GM21381 (cell line): ENCODE measurements around the gene TTC8.
"Not testable (repeated sequence)": the region's sequence is repeated elsewhere in the genome, so short reads cannot be mapped to it uniquely, and the experiment has no call there.

Experiments
- ATAC-seq: cut with Tn5 transposase; IDR thresholded peaks from one replicate; pipeline ENCODE4 v1.9.1; 2021; ENCODE audit warnings: mild to moderate bottlenecking, moderate library complexity; ENCODE audit not compliant: unreplicated experiment

TTC8 gene

DNA sequence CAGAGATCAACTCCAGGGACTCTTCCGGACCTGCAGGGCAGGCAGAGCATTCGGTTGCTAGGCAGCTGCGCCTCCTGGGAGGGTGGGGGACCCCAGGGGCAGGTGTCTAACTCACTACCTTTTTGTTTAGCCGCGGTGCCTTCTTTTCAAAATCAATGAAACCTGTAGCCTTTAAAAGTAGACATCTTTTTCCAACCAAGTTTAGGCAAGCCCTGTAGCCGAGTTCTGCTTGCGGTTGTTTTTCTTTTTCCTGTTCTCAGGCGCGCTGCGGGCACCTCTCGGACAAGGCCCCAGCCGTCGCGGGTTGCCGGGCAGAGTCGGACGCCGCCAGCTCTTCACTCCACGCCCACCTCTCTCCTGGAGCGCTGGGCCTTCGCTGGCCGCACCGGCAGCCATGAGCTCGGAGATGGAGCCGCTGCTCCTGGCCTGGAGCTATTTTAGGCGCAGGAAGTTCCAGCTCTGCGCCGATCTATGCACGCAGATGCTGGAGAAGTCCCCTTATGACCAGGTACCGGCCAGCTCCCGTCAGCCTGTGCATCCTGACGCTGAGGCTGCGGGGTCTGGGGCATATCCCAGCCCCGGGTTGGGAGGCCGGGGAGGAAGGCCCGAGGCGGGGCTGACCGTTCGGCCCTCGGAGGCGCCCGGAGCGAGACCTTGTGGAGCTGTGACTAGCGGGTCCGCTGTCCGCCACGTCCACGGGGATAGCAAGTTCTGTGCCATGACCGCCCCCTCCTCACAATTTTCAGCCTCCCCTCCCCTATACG is at the start of gene TTC8:
TTC8 (plus strand) TSS at position 338 of the 764 bp plus-strand sequence; CDS start at position 395, 57 bp downstream.
- ATAC-seq, result peak; percentile 99

DNA sequence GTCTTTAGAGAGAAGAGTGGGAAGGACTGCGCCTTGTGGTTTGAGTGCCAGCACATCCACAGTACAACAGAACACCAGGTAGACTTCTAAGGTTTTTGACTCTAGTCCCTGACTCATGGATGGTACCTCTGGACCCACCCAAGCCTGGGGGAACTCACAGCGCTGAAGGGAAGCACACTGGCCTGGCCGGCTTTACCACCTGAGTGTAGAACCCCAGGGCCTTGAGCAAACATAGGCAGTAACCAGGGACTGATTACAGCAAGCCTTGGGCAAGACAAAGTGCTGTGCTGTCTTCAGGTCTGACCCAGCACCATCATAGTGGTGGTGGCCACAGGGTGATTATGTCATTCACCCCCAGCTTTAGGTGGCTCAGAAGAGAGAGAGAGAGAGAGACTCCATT is 48.9 kb upstream of the TTC8 start:
- no peak for ATAC-seq

DNA sequence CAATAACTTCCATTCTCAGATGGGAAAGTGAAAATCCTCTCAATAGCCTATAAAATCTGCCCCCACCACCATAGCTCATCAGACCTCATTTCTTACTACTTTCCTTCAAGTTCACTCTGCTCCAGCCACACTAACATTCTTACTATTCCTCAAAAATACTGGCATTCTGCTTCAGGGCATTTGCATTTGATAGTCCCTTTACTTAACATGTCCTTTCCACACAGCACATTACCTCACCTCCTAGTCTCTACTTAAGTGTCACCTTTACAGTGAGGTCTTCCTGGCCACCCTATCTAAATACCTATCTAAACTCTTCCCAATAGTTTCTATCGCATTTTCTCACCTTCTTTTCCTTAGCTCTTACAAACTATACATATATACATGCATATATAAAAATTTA is 38.5 kb upstream of the TTC8 start:
- ATAC-seq, result no peak

GRCh38 chr14:88786715-88787114 is 37.7 kb upstream of the TTC8 start:
- ATAC-seq, result no peak

DNA sequence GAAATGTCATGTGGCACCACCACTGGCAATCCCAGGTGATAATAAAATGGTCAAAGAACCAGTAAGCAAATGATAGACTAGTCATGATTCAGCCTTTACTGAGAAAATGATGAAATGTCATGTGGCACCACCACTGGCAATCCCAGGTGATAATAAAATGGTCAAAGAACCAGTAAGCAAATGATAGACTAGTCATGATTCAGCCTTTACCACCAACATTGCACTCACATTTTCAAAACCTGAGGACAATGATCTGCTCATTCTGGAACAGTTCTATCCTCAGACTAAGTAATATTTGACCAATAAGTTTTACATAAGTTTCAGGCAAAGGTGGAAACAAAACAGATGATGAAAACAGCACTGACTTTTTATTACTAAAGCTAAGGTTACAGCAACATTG is 34.9 kb upstream of the TTC8 start:
- ATAC-seq, result not testable (repeated sequence)

DNA sequence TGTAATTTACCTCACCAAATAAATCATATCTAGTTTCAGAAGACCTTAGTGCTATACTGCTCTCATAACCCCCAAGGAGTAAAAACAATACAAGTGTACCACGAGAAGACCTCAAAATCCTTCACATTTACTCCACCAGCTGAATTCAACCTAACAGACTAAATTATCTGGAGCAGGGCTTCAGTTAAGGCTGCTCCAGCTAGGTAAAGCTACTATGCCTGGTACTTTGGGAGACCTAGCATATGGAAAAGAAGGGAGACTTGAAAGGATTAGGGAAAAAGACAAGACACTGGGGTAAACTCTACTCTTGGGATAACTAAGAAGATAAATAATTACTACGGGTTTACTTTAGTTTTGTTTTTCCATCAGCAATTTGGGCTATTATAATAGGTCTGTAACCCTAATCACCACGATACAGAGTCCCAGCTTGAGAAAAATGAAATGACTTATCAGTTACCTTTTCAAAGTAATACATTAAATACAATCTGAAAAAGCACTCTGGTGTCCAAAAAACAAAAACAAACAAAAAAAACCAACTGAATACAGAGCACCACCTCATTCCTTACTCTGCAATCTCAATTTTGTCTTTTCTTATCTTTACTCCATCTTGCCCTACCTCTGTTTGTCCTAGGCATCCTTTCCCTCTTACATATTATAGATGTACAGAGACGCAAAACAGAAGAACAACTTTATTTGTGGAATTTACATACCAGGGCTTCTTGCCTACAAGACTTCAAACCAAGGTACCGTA is 33.8 kb upstream of the TTC8 start:
- ATAC-seq, result no peak

GRCh38 chr14:88791252-88791621 is 33.2 kb upstream of the TTC8 start:
- no peak for ATAC-seq

- ATAC-seq, result no peak
Measured at GRCh38 chr14:88791629-88792472, 32.6 kb upstream of the TTC8 start.

DNA sequence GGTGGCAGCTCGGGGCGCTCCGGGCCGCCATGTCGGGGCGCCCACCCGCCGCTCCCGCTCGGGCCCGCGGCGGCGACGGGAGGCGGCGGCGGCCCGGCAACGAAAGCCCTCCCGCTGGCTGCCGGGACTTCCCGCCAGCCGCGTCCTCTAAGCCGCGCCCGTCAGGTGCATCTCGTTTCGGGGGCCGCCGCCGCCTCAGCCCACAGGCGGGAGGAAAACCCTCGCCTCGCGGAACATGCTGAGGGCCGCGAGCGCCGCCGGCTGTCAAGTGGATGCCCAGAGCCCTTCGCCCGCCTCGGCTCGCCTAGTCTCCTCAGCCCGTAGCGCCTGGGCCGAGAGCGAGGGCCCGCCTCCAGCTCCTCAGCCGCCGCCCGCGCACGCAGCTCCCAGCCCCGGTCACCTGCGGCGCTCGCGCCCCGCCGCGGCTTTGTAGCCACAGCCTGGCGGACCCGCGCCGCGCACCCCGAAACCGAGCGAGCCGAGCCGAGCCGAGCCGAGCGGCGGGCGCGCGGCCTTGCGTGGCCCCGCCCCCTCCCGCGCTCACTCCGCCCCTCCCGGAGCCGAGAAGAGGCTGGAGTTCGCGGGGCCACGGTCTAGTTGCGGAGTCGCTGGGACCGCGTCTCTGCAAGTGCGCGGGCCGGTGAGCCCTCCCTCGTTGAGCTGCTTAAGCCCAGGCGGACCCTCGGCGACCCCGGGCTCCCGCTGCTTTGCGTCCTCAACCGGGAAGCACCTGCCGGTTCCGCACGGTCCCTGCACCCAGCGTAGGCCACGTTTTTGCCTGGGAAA is 31.8 kb upstream of the TTC8 start, which contains the start of gene EML5:
EML5 (minus strand) TSS at position 481 of the 786 bp plus-strand sequence; CDS start at position 31, 450 bp downstream.
- ATAC-seq, result peak; percentile 88

DNA sequence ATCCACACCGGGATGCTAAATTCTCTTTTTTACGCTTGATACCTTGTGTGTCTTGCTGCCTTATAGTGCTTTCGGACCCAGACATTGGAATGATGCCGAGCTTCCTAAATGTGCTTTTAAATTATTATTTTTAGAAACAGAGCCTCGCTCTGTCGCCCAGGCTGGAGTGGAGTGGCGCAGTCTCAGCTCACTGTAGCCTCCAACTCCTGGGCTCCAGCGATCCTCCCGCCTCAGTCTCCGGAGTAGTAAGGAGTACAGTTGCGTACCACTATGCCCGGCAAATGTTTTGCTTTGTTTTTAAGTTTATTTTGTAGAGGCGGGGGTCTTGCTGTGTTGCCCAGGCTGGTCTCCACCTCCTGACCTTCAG is 31.2 kb upstream of the TTC8 start:
- ATAC-seq, result no peak

- ATAC-seq, result no peak
Measured at GRCh38 chr14:88798156-88798555, 26.3 kb upstream of the TTC8 start.

GRCh38 chr14:88799522-88799921 is 24.9 kb upstream of the TTC8 start:
- ATAC-seq, result no peak

GRCh38 chr14:88802596-88802995 is 21.9 kb upstream of the TTC8 start:
- no peak for ATAC-seq

GRCh38 chr14:88804035-88804434 is 20.4 kb upstream of the TTC8 start:
- ATAC-seq, result no peak

DNA sequence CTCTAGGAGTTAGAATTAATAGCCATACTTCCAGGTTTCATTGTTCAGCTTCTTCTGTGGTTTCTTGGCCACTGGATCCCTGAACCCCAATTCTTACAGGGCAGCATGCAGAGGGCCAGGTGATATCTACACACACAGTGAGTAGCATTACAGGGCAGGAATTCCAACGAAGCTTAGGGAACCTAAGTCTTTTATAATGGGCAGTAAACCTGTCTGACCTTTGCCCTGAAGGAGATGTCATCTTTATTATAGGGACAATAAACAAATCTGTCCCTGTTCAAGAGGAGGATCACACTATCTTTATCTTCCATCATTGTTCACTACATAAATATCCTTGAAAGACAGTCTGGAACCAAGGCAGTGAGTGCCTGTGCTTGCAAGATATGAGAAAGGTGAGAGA is 20.0 kb upstream of the TTC8 start:
- ATAC-seq, result no peak

DNA sequence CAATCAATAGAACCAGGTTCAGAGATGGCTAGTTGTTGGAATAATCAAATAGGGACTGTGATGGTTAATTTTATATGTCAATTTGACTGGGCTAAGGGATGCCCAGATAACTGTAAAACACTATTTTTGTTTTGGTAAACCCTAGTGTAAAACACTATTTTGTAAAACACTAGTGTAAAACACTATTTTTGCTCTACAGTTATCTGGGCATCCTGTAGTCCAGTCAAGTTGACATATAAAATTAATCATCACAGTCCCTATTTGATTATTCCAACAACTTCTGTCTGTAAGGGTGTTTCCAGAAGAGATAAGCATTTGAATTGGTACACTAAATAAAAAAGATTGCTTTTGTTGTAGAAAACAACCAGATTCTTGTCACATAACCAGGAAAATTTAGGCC is 16.1 kb upstream of the TTC8 start:
- ATAC-seq, result no peak

DNA sequence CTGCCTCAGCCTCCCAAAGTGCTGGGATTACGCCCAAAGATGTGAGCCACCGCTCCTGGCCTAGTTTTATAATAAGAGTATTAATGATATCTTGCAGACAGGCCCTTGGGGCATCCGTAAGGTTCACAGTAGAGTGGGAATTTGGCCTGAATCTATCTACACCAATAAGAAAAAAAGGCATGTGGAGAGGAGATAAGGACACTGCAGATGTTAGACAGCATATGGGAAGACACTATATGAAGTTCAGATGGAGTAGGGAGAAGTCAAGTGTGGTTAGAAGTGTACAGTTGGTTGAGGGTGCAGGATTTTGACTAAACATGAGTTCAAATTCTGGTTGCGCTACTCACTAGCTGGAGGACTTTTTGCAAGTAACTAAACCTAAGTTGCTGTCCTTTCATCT is 8.5 kb upstream of the TTC8 start:
- ATAC-seq, result no peak

DNA sequence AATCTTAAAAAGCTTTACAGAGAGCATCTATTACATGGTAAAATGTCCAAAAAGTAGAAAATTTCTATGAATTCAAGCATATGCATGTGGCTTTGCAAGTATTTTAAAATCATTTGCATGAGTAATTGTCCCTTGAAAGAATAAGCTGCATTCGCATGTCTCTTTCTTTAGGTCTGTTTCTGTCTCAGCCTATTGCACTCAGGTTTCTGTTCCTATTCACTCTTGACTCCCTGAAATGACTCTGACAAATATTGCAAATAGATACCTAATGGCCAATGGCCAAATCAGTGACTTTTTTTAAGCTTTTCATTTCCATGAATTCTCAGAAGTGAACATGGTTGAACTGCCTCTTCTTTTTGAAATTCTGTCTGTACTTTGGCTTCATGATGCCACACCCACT is 6.4 kb upstream of the TTC8 start:
- ATAC-seq, result no peak

DNA sequence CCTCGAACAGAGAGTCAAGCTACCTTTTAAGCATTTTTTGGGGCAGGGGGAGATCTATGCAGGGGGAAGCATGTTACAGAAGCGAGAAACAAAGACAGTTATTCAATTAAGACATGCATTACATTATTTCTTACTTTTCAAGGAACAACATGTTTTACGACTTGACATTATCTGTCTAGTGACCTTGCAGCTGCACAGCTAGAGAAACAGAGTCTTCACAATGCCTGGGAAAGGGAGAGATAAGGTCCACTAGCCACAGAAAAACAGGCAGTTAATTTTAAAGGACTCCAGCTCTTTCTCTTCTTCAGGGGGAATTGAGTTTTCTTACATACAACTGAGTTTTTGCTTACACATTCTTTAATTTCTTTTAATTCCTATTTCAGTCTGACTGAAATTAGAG is 4.8 kb upstream of the TTC8 start:
- ATAC-seq, result not testable (repeated sequence)

- no peak for ATAC-seq
Measured at GRCh38 chr14:88821378-88821777, 3.1 kb upstream of the TTC8 start.

DNA sequence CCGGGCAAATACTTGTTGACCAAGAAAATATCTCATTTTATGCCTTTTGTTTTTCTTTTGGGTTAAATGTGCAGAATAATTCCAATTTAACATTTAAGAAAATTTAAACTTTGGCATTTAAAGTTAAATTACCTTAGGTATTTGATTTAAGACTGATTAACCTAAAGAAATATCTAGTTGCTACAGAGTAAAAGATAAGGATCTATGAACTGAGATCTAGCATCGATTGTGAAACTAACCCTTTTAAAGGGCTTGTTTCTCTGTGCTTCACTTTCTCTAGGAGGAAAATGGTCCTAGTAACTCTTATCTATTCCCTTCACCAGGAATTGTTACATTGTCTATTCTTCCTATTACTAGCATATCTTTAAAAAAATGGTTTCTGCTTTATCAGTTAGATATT is 2.6 kb upstream of the TTC8 start:
- no peak for ATAC-seq
